ENCODE measurements around the gene CMIP. TPM values are rescaled to one million over a fixed set of nuclear protein-coding genes. Genes with fewer than 3 reads are reported as not detected.
A peak's percentile ranks its signal among the peaks of the same experiment; 100 is the strongest.

CMIP gene
- total and polyA plus RNA-seq, 7 donors: 11.0 to 60.3 (median 20.4) TPM

- DNase-seq: no peak
- H3K36me3 ChIP-seq: no peaks in the 10 kb centered on the region
- TF ChIP-seq POLR2A (IDR thresholded peaks at IDR 0.05): no peak
- no peak for TF ChIP-seq CTCF (IDR thresholded peaks at IDR 0.05)
- no peak for TF ChIP-seq POLR2AphosphoS5 (IDR thresholded peaks at IDR 0.05)
- no peak for TF ChIP-seq EP300 (IDR thresholded peaks at IDR 0.05)
- 93 to 94% methylated on average over 14 of the region's 14 CpGs for WGBS, 2 donors
- intact Hi-C loops (cut with DNase I): no loop called here
- peaks cover 0 to 20% (median 16%) of the 10 kb centered on the region in 4 donors for H3K4me1 ChIP-seq
- no peaks in the 10 kb centered on the region for H3K9me3 ChIP-seq
- no peaks in the 10 kb centered on the region for H3K27me3 ChIP-seq
- no peak overlapping the region for H3K27ac ChIP-seq
- no peak overlapping the region for H3K4me3 ChIP-seq
These were observed 72.0 kb downstream of the CMIP start for GRCh38 chr16:81516478-81517149.

DNA sequence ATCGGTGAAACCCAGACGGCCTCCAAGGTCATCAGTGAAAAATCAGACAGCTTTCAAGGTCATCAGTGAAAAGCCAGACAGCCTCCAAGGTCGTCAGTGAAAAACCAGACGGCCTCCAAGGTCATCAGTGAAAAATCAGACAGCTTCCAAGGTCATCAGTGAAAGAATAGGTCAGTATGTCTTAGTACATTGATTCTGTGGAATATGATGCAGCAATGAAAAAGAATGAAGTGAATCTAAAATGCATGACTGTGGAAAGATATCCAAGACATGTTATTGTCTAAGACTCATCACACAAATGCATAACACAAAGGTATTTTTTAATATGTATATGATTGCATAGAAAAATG is 72.5 kb downstream of the CMIP start:
- Histone ChIP-seq H3K4me1 (peaks cover 0 to 20% (median 16%) of the 10 kb centered on the region in 4 donors), H3K4me3 (no peak overlapping the region), H3K36me3 (no peaks in the 10 kb centered on the region), H3K9me3 (no peaks in the 10 kb centered on the region), H3K27me3 (no peaks in the 10 kb centered on the region), H3K27ac (no peak overlapping the region)
- 94% methylated on average over 4 of the region's 4 CpGs for WGBS, 2 donors
- intact Hi-C loops (cut with DNase I): no loop called here
- TF ChIP-seq EP300 (IDR thresholded peaks at IDR 0.05): no peak
- no peak for TF ChIP-seq POLR2A (IDR thresholded peaks at IDR 0.05)
- TF ChIP-seq POLR2AphosphoS5 (IDR thresholded peaks at IDR 0.05): no peak
- TF ChIP-seq CTCF (IDR thresholded peaks at IDR 0.05): no peak
- DNase-seq: no peak

- no peak for DNase-seq
- Histone ChIP-seq H3K36me3 (no peaks in the 10 kb centered on the region), H3K4me1 (peaks cover 0 to 18% (median 14%) of the 10 kb centered on the region in 4 donors), H3K9me3 (no peaks in the 10 kb centered on the region), H3K27ac (peak overlapping the region in 1 of 4 donors; percentile 27), H3K4me3 (no peak overlapping the region), H3K27me3 (no peaks in the 10 kb centered on the region)
- intact Hi-C loops (cut with DNase I): no loop called here
- 84 to 86% methylated on average over 20 of the region's 20 CpGs for WGBS, 2 donors
- TF ChIP-seq CTCF (IDR thresholded peaks at IDR 0.05): no peak
- TF ChIP-seq EP300 (IDR thresholded peaks at IDR 0.05): no peak
- TF ChIP-seq POLR2A (IDR thresholded peaks at IDR 0.05): no peak
- no peak for TF ChIP-seq POLR2AphosphoS5 (IDR thresholded peaks at IDR 0.05)
These were observed 73.2 kb downstream of the CMIP start for GRCh38 chr16:81517629-81518438.

GRCh38 chr16:81518439-81518757 is 73.8 kb downstream of the CMIP start:
- Histone ChIP-seq H3K36me3 (no peaks in the 10 kb centered on the region), H3K27me3 (no peaks in the 10 kb centered on the region), H3K9me3 (no peaks in the 10 kb centered on the region), H3K4me3 (no peak overlapping the region), H3K4me1 (peaks cover 0 to 13% (median 9%) of the 10 kb centered on the region in 4 donors), H3K27ac (peak overlapping the region in 1 of 4 donors; percentile 27)
- intact Hi-C loops (cut with DNase I): no loop called here
- no peak for DNase-seq
- 83 to 87% methylated on average over 8 of the region's 8 CpGs for WGBS, 2 donors
- TF ChIP-seq POLR2A (IDR thresholded peaks at IDR 0.05): no peak

DNA sequence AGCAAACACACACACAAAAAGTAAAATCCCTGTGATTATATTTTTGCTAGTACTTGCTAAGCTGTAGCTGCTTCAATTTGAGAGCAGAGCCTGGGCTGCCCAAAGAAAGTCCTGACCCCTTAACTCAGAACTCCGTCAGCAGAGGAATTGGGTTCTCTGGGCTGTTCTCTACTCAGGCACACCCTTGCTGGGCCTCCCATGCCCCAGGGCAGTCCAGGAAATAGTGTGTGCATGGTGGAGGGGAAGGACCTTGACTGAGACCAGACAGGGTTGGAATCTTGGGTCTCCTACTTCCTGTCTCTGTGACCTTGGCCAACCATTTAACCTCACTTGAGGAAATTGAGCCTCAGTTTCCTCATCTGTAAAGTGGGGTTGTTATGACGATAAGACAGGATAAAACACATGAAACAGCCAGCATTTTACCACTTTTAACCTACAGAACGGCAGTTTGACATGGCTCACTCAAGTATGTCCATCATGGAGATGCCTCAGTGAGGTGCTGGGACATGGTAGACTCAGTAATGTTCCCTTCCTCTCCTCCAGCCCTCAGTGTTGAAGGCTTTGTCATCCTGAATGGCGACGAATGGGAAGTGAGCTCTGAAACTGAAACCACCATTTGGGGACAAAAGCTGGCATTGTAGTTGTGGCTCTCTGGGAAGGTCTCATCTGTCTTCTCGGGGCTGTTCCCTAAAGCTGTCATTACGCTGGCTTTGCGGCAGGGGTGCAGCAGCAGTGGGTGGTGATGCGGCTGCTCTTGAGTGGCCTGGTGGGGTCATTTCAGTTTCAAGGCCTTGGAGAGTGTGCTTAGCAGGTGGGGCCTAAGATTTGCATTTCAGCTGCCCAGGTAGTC is 74.9 kb downstream of the CMIP start:
- Histone ChIP-seq H3K4me3 (no peak overlapping the region), H3K36me3 (no peaks in the 10 kb centered on the region), H3K27me3 (no peaks in the 10 kb centered on the region), H3K4me1 (peaks cover 0 to 6% (median 2%) of the 10 kb centered on the region in 4 donors), H3K9me3 (no peaks in the 10 kb centered on the region), H3K27ac (peak overlapping the region in 1 of 4 donors; percentile 11)
- TF ChIP-seq POLR2AphosphoS5 (IDR thresholded peaks at IDR 0.05) (no peak), CTCF (IDR thresholded peaks at IDR 0.05) (no peak), EP300 (IDR thresholded peaks at IDR 0.05) (no peak), POLR2A (IDR thresholded peaks at IDR 0.05) (no peak)
- 78 to 82% methylated on average over 9 of the region's 9 CpGs for WGBS, 2 donors
- intact Hi-C loops (cut with DNase I): no loop called here
- no peak for DNase-seq

Data from sigmoid colon (tissue), 7 donors.